Fibroblast of skin of left quadriceps (primary cell): ENCODE data around the gene CENPM.

Experiments
- DNase-seq, 2 experiments: peaks; one replicate each; pipeline ENCODE4 v3.0.0-alpha.2; 2013; ENCODE audit warnings: low read depth in 2 of 2

CENPM gene

GRCh38 chr22:41932353-41932752, 14.6 kb downstream of the CENPM start:
- DNase-seq = no peak

GRCh38 chr22:41931701-41932269, 15.2 kb downstream of the CENPM start:
- DNase-seq = no peak

GRCh38 chr22:41929418-41929810, 17.5 kb downstream of the CENPM start:
- no peak for DNase-seq

- DNase-seq = no peak
Observed at GRCh38 chr22:41928593-41929417, 18.1 kb downstream of the CENPM start.

- no peak for DNase-seq
Observed at GRCh38 chr22:41927813-41928212, 19.1 kb downstream of the CENPM start.

- no peak for DNase-seq
Observed at GRCh38 chr22:41925783-41926460, 21.0 kb downstream of the CENPM start.

GRCh38 chr22:41923595-41924276, 23.2 kb downstream of the CENPM start:
- no peak for DNase-seq

- DNase-seq = no peak
Observed at GRCh38 chr22:41922940-41923594, 23.9 kb downstream of the CENPM start.

GRCh38 chr22:41922328-41922727, 24.6 kb downstream of the CENPM start:
- no peak for DNase-seq

- no peak for DNase-seq
Observed at GRCh38 chr22:41920271-41920976, 26.5 kb downstream of the CENPM start.

- DNase-seq = no peak
Observed at GRCh38 chr22:41919357-41920224, 27.4 kb downstream of the CENPM start.

GRCh38 chr22:41917903-41918791, 28.8 kb downstream of the CENPM start:
- no peak for DNase-seq

GRCh38 chr22:41917375-41917902, 29.5 kb downstream of the CENPM start:
- no peak for DNase-seq

GRCh38 chr22:41916745-41917358, 30.1 kb downstream of the CENPM start:
- no peak for DNase-seq

- no peak for DNase-seq
Observed at GRCh38 chr22:41915786-41916493, 31.0 kb downstream of the CENPM start.

GRCh38 chr22:41915035-41915785, 31.7 kb downstream of the CENPM start, which contains the start of gene SHISA8:
TSS of gene SHISA8 (minus strand) at chr22:41915074. CDS start at chr22:41914667, 407 bp downstream.
- no peak for DNase-seq

- no peak for DNase-seq
Observed at GRCh38 chr22:41914611-41915034, 32.3 kb downstream of the CENPM start.
